GM12864 (cell line): ENCODE data around the gene IGSF9.

Experiments used
- DNase-seq: peaks from one replicate; pipeline ENCODE4 v3.0.0-alpha.2; 2011; ENCODE audit warnings: low read depth
- H3K4me3 ChIP-seq: 2 replicates; pipeline ENCODE4 v1.5.1; 2011; ENCODE audit warnings: mild to moderate bottlenecking, low read depth, low read length, control low read depth
- TF ChIP-seq, protein P1 (sequence below): IDR thresholded peaks from 2 replicates; pipeline ENCODE4 v1.5.1; 2011; ENCODE audit warnings: low read depth, mild to moderate bottlenecking, moderate library complexity, low read length, control low read depth, inconsistent platforms; ENCODE audit errors: missing control alignments

IGSF9 gene, protein sequence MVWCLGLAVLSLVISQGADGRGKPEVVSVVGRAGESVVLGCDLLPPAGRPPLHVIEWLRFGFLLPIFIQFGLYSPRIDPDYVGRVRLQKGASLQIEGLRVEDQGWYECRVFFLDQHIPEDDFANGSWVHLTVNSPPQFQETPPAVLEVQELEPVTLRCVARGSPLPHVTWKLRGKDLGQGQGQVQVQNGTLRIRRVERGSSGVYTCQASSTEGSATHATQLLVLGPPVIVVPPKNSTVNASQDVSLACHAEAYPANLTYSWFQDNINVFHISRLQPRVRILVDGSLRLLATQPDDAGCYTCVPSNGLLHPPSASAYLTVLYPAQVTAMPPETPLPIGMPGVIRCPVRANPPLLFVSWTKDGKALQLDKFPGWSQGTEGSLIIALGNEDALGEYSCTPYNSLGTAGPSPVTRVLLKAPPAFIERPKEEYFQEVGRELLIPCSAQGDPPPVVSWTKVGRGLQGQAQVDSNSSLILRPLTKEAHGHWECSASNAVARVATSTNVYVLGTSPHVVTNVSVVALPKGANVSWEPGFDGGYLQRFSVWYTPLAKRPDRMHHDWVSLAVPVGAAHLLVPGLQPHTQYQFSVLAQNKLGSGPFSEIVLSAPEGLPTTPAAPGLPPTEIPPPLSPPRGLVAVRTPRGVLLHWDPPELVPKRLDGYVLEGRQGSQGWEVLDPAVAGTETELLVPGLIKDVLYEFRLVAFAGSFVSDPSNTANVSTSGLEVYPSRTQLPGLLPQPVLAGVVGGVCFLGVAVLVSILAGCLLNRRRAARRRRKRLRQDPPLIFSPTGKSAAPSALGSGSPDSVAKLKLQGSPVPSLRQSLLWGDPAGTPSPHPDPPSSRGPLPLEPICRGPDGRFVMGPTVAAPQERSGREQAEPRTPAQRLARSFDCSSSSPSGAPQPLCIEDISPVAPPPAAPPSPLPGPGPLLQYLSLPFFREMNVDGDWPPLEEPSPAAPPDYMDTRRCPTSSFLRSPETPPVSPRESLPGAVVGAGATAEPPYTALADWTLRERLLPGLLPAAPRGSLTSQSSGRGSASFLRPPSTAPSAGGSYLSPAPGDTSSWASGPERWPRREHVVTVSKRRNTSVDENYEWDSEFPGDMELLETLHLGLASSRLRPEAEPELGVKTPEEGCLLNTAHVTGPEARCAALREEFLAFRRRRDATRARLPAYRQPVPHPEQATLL

DNA sequence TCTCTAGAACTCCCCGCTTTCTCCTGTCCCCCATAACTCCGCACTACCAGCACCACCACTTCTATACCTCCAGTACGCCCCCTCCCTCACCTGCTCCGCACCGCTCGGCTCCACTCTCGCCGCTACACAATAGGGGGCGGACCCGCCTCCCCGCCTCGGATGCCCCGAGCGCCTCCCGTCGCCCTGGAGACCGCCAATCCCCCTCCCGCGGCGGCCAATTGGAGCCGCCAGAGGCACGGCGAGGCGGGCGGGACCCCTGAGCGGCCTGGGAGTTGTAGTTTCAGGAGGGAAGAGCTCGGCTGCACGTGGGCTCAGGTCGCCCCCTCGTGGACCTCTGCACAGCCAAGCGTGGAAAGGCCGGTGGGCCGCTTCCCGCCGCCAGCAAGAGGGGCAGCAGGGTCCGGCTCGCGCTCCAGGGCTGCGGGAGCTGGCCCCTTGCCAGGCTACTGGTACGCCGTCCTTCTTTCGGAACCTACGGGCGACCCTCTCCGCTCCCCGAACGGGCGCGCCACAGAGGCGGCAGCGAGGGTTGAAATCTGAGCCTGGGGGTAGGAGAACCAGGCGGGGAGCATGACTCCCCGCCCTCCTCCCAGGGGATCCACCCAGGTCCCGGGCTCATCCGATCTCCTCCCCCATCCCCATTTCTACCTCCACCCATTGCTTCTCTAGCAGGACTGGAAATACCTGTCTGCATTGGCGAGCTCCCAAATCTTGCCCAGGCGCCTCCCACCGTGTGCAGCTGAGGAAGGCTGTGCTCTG is at the start of gene IGSF9:
Gene IGSF9, minus strand, starts transcription at position 131 of the 759 bp plus-strand sequence. CDS start 2,159 bp downstream, outside the sequence.
- DNase-seq: no peak
- TF ChIP-seq, protein P1, sequence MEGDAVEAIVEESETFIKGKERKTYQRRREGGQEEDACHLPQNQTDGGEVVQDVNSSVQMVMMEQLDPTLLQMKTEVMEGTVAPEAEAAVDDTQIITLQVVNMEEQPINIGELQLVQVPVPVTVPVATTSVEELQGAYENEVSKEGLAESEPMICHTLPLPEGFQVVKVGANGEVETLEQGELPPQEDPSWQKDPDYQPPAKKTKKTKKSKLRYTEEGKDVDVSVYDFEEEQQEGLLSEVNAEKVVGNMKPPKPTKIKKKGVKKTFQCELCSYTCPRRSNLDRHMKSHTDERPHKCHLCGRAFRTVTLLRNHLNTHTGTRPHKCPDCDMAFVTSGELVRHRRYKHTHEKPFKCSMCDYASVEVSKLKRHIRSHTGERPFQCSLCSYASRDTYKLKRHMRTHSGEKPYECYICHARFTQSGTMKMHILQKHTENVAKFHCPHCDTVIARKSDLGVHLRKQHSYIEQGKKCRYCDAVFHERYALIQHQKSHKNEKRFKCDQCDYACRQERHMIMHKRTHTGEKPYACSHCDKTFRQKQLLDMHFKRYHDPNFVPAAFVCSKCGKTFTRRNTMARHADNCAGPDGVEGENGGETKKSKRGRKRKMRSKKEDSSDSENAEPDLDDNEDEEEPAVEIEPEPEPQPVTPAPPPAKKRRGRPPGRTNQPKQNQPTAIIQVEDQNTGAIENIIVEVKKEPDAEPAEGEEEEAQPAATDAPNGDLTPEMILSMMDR: peak; percentile 23
- H3K4me3 ChIP-seq: no peak within 1 kb of the TSS

DNA sequence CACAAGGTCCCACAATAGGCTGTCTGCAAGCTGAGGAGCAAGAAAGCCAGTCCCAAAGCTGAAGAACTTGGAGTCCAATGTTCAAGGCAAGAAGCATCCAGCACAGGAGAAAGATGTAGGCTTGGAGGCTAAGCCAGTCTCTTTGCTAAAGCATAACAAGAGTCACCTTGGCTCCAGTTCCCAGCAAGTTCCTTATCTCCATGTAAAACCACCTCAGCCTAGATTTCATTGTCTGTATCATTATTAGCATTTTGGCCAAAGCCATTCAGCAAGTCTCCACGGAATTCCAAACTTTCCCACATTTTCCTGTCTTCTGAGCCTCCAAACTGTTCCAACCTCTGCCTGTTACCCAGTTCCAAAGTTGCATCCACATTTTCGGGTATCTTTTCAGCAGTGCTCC is 49.5 kb upstream of the IGSF9 start:
- no peak for DNase-seq
- TF ChIP-seq, protein P1: no peak
- no peak overlapping the region for H3K4me3 ChIP-seq

DNA sequence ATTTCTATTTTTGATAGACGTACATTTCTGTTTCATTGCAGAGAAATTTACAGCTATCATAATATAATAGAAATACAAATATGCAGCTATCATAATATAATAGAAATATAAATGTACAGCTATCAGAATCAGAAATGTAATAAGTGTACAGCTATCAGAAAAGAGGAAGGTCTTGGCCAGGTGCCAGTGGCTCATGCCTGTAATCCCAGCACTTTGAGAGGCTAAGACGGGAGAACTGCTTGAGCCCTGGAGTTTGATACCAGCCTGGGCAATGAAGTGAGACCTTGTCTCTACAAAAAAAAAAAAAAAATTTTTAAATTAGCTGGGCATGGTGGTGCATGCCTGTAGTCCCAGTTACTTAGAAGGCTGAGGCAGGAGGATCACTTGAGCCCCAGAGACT is 48.5 kb upstream of the IGSF9 start:
- H3K4me3 ChIP-seq: no peak overlapping the region
- no peak for DNase-seq
- TF ChIP-seq, protein P1: no peak

DNA sequence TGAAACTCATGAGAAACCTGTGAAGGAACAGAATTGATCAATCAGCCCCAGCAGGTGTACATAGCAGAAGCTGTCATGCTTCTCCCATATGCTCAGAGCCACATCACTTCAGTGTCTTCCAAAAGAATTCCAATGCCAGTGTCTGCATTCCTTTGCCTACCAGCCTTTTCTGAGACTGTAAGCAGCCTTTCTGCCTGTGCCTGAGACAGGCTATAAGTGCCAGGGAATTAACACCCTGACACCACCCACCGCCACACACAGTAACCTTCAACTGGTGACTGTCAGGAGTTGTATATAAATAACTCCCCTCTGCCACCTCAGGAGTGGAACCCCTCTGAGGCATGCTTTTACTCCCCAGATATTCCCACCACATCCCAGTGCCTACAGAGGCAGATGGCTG is 46.7 kb upstream of the IGSF9 start:
- H3K4me3 ChIP-seq: no peak overlapping the region
- TF ChIP-seq, protein P1: no peak
- no peak for DNase-seq

DNA sequence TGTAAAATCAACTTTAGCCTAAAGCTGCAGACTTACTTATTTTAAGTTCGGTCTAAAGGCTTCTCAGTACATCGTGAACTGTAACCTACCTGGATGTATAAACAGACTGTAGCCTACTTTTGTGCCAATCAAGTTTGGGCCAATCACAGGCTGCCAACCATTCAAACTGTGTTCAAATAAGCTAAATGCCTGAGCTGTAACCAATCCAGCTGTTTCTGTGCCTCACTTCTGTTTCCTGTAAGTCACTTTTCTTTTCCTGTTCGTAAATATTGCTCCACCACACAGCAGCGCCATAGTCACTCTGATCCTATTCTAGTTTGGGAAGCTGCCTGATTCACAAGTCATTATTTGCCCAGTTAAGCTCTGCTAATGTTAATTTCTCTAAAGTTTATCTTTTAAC is 46.1 kb upstream of the IGSF9 start:
- TF ChIP-seq, protein P1: no peak
- no peak overlapping the region for H3K4me3 ChIP-seq
- DNase-seq: peak; percentile 5

DNA sequence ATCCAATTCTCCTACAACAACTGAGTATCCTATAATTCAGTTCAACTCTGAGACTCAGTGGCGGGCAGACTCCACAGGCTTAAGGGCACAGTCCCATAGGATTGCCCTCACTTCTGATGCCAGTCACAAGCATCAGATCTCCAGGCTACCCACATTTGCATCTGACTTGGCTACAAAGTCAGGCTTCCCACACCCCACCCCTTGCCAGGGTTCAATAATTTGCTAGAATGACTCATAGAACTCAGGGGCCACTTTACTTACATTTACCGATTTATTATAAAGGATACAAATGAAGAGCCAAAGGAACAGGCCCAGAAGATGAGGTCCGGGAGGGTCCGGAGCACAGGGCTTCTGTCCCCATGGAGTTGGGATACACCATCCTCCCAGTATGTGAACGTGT is 44.6 kb upstream of the IGSF9 start:
- TF ChIP-seq, protein P1: no peak
- DNase-seq: no peak
- H3K4me3 ChIP-seq: no peak overlapping the region
